ENCODE results near the gene CYTH4.

Gene CYTH4

DNA sequence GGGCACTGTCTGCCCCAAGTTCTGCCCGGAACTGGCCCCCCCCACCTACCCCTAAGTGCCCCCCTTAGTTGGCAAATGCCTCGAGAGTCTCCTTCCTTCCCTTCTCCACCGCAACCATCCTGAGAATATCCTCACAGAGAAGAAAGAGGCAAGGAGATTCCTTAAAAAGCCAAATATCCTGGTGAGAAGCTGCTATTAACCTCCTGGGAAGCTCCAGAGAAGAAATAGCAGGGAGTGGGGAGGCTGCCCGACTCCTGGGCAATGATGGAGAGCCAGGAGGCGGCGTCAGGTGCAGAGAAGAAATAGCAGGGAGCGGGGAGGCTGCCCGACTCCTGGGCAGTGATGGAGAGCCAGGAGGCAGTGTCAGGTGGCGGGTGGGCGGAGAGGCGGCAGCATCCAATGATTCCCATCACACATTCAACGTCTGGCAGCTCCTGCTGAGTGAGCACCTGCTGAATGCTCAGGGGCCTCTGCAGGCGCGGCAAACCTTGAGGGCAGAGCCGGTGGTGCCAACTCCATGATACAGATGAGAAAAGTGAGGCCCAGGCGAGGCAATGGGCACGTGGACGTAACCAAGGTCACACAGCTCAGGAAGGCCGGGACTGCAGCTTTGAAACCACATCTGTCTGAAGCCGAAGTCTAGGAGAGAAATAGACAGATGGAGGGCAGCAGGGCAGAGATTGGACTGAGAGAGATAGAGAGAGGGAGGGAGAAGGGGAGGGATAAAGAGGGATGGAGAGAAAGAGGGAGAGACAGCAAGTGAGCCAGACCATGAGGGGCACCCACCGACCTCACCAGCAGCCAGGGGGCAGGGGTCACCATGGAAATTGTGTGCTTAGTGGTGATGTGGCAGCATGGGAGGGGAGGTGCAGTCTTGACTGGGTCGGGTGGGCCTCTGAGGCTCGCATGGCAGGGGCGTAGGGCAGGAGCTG, 58.3 kb downstream of the CYTH4 start:
- Histone ChIP-seq H3K4me1 (ENCODE audit: insufficient read depth, low read length) (no peaks in the 10 kb centered on the region), H3K36me3 (ENCODE audit: insufficient read depth, low read length) (no peaks in the 10 kb centered on the region), H3K4me3 (ENCODE audit: low read depth in 1 of 2, low read length in 2 of 2) (no peak overlapping the region), H3K27me3 (ENCODE audit: control insufficient read depth in 1 of 2, insufficient read depth in 2 of 2, low read length in 2 of 2) (peaks cover 0 to 32% of the 10 kb centered on the region in 2 donors), H3K27ac (ENCODE audit: low read depth, low read length) (no peak overlapping the region), H3K9ac (ENCODE audit: low read length) (no peak overlapping the region), H3K9me3 (ENCODE audit: low read length) (no peaks in the 10 kb centered on the region)

DNA sequence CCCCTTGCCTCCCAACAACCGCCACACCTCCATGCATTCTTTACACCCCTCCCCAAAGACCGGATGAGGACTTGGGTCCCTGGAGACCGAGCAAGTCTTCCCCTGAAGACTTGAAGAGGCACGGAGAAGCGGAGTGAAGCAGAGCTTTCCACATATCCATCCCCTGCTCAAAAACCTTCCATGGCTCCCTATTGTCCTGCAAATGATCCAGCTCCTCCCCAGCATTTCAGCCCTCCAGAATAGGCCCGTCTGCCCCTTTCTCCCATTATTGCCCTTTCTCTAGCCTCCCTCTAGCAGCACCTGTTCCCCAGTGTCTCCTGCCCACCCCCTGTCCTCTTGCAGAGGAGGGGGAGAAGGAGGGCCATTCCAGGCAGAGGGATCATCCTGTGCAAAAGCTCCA, 59.8 kb downstream of the CYTH4 start:
- Histone ChIP-seq H3K27me3 (ENCODE audit: control insufficient read depth in 1 of 2, insufficient read depth in 2 of 2, low read length in 2 of 2) (peaks cover 0 to 24% of the 10 kb centered on the region in 2 donors), H3K9me3 (ENCODE audit: low read length) (no peaks in the 10 kb centered on the region), H3K4me3 (ENCODE audit: low read depth in 1 of 2, low read length in 2 of 2) (no peak overlapping the region), H3K36me3 (ENCODE audit: insufficient read depth, low read length) (no peaks in the 10 kb centered on the region), H3K9ac (ENCODE audit: low read length) (no peak overlapping the region), H3K4me1 (ENCODE audit: insufficient read depth, low read length) (peaks cover 8% of the 10 kb centered on the region), H3K27ac (ENCODE audit: low read depth, low read length) (no peak overlapping the region)

DNA sequence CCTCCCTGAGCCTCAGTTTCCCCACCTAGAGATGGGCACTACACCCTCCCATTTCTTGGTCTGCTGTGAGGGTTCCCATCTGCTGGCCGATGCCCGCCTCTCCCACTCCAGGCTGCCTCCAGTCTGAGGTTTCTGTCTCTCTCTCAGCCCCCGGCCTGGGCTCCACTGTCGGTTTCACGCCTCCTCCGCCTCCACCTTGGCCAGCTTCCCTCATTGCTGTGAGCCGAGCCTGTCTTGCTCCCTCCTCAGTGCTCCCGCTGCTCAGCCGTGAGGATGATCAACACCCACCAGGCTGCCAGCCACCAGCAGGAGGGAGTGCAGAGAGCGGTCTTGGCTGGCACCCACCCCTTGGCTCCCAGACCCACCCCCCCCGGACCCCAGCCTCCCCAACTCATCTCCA, 61.0 kb downstream of the CYTH4 start:
- peaks cover 8% of the 10 kb centered on the region for H3K4me1 ChIP-seq (ENCODE audit: insufficient read depth, low read length)
- peaks cover 0 to 24% of the 10 kb centered on the region in 2 donors for H3K27me3 ChIP-seq (ENCODE audit: control insufficient read depth in 1 of 2, insufficient read depth in 2 of 2, low read length in 2 of 2)
- H3K36me3 ChIP-seq (ENCODE audit: insufficient read depth, low read length) = no peaks in the 10 kb centered on the region
- no peak overlapping the region for H3K27ac ChIP-seq (ENCODE audit: low read depth, low read length)
- no peaks in the 10 kb centered on the region for H3K9me3 ChIP-seq (ENCODE audit: low read length)
- H3K4me3 ChIP-seq (ENCODE audit: low read depth in 1 of 2, low read length in 2 of 2) = no peak overlapping the region
- no peak overlapping the region for H3K9ac ChIP-seq (ENCODE audit: low read length)

DNA sequence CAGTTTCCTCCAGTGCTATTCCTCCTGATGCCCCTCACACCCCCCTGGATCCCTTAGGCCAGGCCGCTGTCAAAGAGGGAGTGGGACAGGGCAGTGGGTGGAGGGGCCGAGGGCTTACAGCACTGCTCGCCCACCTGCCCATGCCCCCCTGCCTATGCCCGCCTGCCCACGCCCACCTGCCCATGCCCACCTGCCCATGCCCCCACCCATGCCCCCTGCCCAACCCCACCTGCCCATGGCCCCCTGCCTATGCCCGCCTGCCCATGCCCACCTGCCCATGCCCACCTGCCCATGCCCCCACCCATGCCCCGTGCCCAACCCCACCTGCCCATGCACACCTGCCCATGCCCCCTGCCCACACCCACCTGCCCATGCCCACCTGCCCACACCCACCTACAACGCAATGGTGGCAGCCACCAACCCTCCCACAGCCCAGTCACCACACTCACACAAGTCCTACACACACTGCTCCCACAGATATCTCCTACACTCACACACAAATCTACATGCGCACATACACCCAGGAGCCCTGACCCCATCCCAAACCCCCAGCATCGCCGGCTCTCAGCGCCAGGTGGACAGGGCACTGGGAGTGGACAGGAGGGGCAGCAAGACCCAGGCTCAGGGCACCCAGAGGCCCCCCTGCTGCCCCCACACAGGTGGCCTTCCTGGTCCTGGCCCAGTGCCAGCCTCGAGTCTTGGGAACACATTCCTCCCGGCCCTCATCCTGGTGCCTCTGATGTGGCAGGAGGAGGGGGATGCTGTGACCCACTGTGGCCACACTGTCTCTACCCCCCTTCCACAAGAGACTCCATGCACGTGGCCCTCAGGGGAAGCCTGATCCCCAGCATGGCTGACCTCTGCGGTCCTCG, 61.8 kb downstream of the CYTH4 start:
- Histone ChIP-seq H3K9me3 (ENCODE audit: low read length) (no peaks in the 10 kb centered on the region), H3K4me3 (ENCODE audit: low read depth in 1 of 2, low read length in 2 of 2) (no peak overlapping the region), H3K36me3 (ENCODE audit: insufficient read depth, low read length) (no peaks in the 10 kb centered on the region), H3K27me3 (ENCODE audit: control insufficient read depth in 1 of 2, insufficient read depth in 2 of 2, low read length in 2 of 2) (peaks cover 0 to 20% of the 10 kb centered on the region in 2 donors), H3K27ac (ENCODE audit: low read depth, low read length) (no peak overlapping the region), H3K4me1 (ENCODE audit: insufficient read depth, low read length) (peaks cover 8% of the 10 kb centered on the region), H3K9ac (ENCODE audit: low read length) (no peak overlapping the region)

GRCh38 chr22:37344735-37345449, 62.6 kb downstream of the CYTH4 start:
- Histone ChIP-seq H3K4me1 (ENCODE audit: insufficient read depth, low read length) (peaks cover 8% of the 10 kb centered on the region), H3K4me3 (ENCODE audit: low read depth in 1 of 2, low read length in 2 of 2) (no peak overlapping the region), H3K9me3 (ENCODE audit: low read length) (no peaks in the 10 kb centered on the region), H3K27me3 (ENCODE audit: control insufficient read depth in 1 of 2, insufficient read depth in 2 of 2, low read length in 2 of 2) (peaks cover 0 to 19% of the 10 kb centered on the region in 2 donors), H3K36me3 (ENCODE audit: insufficient read depth, low read length) (no peaks in the 10 kb centered on the region), H3K27ac (ENCODE audit: low read depth, low read length) (no peak overlapping the region), H3K9ac (ENCODE audit: low read length) (no peak overlapping the region)

DNA sequence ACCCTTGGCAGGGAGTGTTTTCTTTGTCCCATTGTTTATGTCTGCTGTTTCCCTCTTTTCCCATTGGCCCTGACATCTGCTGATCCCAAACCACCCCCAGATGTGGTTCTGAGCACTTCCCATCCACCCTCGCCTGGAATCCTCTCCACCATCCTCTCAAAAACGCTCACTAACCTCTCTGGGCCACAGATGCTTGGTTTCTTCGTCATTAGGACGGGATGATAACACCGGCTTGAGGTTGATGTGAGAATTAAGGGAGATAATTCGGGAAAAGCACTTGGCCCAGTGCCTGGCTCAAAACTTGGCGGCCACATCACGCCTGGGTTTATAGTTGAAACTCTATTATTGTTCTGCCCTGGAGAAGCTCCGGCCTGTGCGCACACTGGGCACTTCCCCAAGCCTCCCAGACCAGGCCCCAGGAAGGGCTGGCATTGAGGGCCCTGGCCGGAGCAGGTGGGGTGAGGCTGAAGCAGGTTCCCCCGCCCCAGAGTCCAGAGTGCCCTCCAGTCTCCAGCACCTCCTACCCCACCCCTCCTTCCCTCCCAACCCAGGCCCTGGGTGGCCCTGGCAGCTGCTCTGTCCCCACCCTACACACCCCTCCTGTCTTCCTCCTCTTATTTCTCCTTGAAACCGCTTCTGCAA, 63.7 kb downstream of the CYTH4 start:
- no peaks in the 10 kb centered on the region for H3K9me3 ChIP-seq (ENCODE audit: low read length)
- H3K27ac ChIP-seq (ENCODE audit: low read depth, low read length) = no peak overlapping the region
- H3K4me1 ChIP-seq (ENCODE audit: insufficient read depth, low read length) = peaks cover 8% of the 10 kb centered on the region
- no peaks in the 10 kb centered on the region for H3K36me3 ChIP-seq (ENCODE audit: insufficient read depth, low read length)
- no peak overlapping the region for H3K4me3 ChIP-seq (ENCODE audit: low read depth in 1 of 2, low read length in 2 of 2)
- H3K27me3 ChIP-seq (ENCODE audit: control insufficient read depth in 1 of 2, insufficient read depth in 2 of 2, low read length in 2 of 2) = peaks cover 0 to 14% of the 10 kb centered on the region in 2 donors
- H3K9ac ChIP-seq (ENCODE audit: low read length) = no peak overlapping the region

DNA sequence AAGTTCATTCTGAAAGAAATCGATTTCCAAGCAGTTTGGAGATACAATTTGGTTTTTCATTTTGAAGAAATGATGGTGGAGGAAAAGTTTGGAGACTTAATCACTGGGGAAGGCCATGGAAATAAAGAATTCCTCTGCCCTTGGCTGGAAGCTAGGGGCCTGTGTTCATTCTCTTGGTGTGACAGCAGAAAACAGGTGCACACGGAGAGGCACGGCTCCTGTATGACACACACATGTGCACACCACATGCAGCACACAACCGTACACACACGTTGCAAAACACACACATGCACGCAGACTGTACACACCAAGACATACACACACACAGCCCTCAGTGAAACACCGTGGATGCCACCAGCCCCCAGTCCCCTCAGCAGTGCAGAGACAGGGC, 64.2 kb downstream of the CYTH4 start:
- H3K4me3 ChIP-seq (ENCODE audit: low read depth in 1 of 2, low read length in 2 of 2) = no peak overlapping the region
- H3K9ac ChIP-seq (ENCODE audit: low read length) = no peak overlapping the region
- peaks cover 0 to 14% of the 10 kb centered on the region in 2 donors for H3K27me3 ChIP-seq (ENCODE audit: control insufficient read depth in 1 of 2, insufficient read depth in 2 of 2, low read length in 2 of 2)
- no peaks in the 10 kb centered on the region for H3K36me3 ChIP-seq (ENCODE audit: insufficient read depth, low read length)
- no peak overlapping the region for H3K27ac ChIP-seq (ENCODE audit: low read depth, low read length)
- H3K4me1 ChIP-seq (ENCODE audit: insufficient read depth, low read length) = peaks cover 8% of the 10 kb centered on the region
- H3K9me3 ChIP-seq (ENCODE audit: low read length) = no peaks in the 10 kb centered on the region

- Histone ChIP-seq H3K4me1 (ENCODE audit: insufficient read depth, low read length) (peaks cover 8% of the 10 kb centered on the region), H3K9me3 (ENCODE audit: low read length) (no peaks in the 10 kb centered on the region), H3K27ac (ENCODE audit: low read depth, low read length) (no peak overlapping the region), H3K9ac (ENCODE audit: low read length) (no peak overlapping the region), H3K4me3 (ENCODE audit: low read depth in 1 of 2, low read length in 2 of 2) (no peak overlapping the region), H3K27me3 (ENCODE audit: control insufficient read depth in 1 of 2, insufficient read depth in 2 of 2, low read length in 2 of 2) (peaks cover 0 to 4% of the 10 kb centered on the region in 2 donors), H3K36me3 (ENCODE audit: insufficient read depth, low read length) (no peaks in the 10 kb centered on the region)
Observed at GRCh38 chr22:37349043-37349814, 66.9 kb downstream of the CYTH4 start.

DNA sequence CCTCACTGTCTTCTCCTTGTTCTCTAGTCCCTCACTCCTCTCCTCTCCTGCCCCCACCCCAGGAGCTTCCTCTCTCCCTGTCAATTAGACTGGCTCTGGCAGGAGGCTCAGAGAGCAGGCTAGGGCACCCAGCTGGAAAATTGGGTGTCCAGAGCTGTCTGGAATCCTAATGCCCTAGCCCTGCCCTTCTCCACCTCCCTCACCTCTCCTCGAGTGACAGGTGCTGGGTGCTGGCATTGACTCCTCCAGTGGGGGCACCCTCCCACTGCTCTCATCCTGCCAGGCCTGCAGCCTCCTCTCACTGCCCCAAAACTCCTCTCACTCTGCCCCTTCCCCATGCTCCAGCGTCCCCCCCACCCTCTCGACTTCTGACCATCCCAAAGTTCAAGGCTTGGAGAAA, 68.9 kb downstream of the CYTH4 start:
- H3K4me1 ChIP-seq (ENCODE audit: insufficient read depth, low read length) = peaks cover 3% of the 10 kb centered on the region
- no peak overlapping the region for H3K27ac ChIP-seq (ENCODE audit: low read depth, low read length)
- H3K9ac ChIP-seq (ENCODE audit: low read length) = no peak overlapping the region
- no peaks in the 10 kb centered on the region for H3K9me3 ChIP-seq (ENCODE audit: low read length)
- H3K4me3 ChIP-seq (ENCODE audit: low read depth in 1 of 2, low read length in 2 of 2) = no peak overlapping the region
- H3K27me3 ChIP-seq (ENCODE audit: control insufficient read depth in 1 of 2, insufficient read depth in 2 of 2, low read length in 2 of 2) = peaks cover 0 to 15% of the 10 kb centered on the region in 2 donors
- H3K36me3 ChIP-seq (ENCODE audit: insufficient read depth, low read length) = no peaks in the 10 kb centered on the region

- Histone ChIP-seq H3K4me1 (ENCODE audit: insufficient read depth, low read length) (no peaks in the 10 kb centered on the region), H3K27ac (ENCODE audit: low read depth, low read length) (no peak overlapping the region), H3K4me3 (ENCODE audit: low read depth in 1 of 2, low read length in 2 of 2) (no peak overlapping the region), H3K36me3 (ENCODE audit: insufficient read depth, low read length) (no peaks in the 10 kb centered on the region), H3K9ac (ENCODE audit: low read length) (no peak overlapping the region), H3K9me3 (ENCODE audit: low read length) (no peaks in the 10 kb centered on the region), H3K27me3 (ENCODE audit: control insufficient read depth in 1 of 2, insufficient read depth in 2 of 2, low read length in 2 of 2) (peaks cover 0 to 19% of the 10 kb centered on the region in 2 donors)
Observed at GRCh38 chr22:37352481-37352880, 70.2 kb downstream of the CYTH4 start.
